GM23248 (cell line): ENCODE results near the gene CNN2. TPM values are rescaled to one million over a fixed set of nuclear protein-coding genes. Genes with fewer than 3 reads are reported as not detected.
A peak's percentile ranks its signal among the peaks of the same experiment; 100 is the strongest.
"Not testable (repeated sequence)": the region's sequence is repeated elsewhere in the genome, so short reads cannot be mapped to it uniquely, and the experiment has no call there.

Source experiments
- DNase-seq: peaks from one replicate; pipeline ENCODE4 v3.0.0-alpha.2; 2015
- H2AFZ ChIP-seq: fragments of 200-600 bp; sonication (generic); 2 replicates; pipeline ENCODE4 v1.6.1; 2016; ENCODE audit warnings: antibody characterized with exemption
- H3F3A ChIP-seq: fragments of 200-600 bp; sonication (generic); 2 replicates; pipeline ENCODE4 v1.6.1; 2016; ENCODE audit warnings: mild to moderate bottlenecking, antibody characterized with exemption, mixed run types; ENCODE audit not compliant: insufficient read depth
- H3K27ac ChIP-seq: fragments of 200-600 bp; sonication (generic); 2 replicates; pipeline ENCODE4 v1.5.1; 2016; ENCODE audit warnings: mild to moderate bottlenecking
- H3K27me3 ChIP-seq: fragments of 200-600 bp; sonication (generic); replicated peaks from 2 replicates; pipeline ENCODE4 v1.6.1; 2016; ENCODE audit warnings: mild to moderate bottlenecking; ENCODE audit not compliant: insufficient read depth
- H3K36me3 ChIP-seq: fragments of 200-600 bp; sonication (generic); 2 replicates; pipeline ENCODE4 v1.6.1; 2016; ENCODE audit warnings: low read depth, mild to moderate bottlenecking
- H3K4me1 ChIP-seq: fragments of 200-600 bp; sonication (generic); 2 replicates; pipeline ENCODE4 v1.6.1; 2016; ENCODE audit warnings: mild to moderate bottlenecking; ENCODE audit not compliant: insufficient read depth
- H3K4me2 ChIP-seq: fragments of 200-600 bp; sonication (generic); one replicate; pipeline ENCODE4 v1.6.1; 2016; ENCODE audit warnings: mild to moderate bottlenecking; ENCODE audit not compliant: unreplicated experiment
- H3K4me3 ChIP-seq: fragments of 200-600 bp; sonication (generic); 2 replicates; pipeline ENCODE4 v1.5.1; 2016; ENCODE audit warnings: mild to moderate bottlenecking
- H3K79me2 ChIP-seq: fragments of 200-600 bp; sonication (generic); 2 replicates; pipeline ENCODE4 v1.6.1; 2016; ENCODE audit warnings: mild to moderate bottlenecking; ENCODE audit not compliant: insufficient read depth
- H3K9ac ChIP-seq: fragments of 200-600 bp; sonication (generic); 2 replicates; pipeline ENCODE4 v1.6.1; 2016; ENCODE audit warnings: mild to moderate bottlenecking
- H3K9me2 ChIP-seq: fragments of 200-600 bp; sonication (generic); 2 replicates; pipeline ENCODE4 v1.6.1; 2016; ENCODE audit warnings: mixed run types, mild to moderate bottlenecking, moderate library complexity; ENCODE audit not compliant: insufficient read depth
- H3K9me3 ChIP-seq: fragments of 200-600 bp; sonication (generic); one replicate; pipeline ENCODE4 v1.6.1; 2017; ENCODE audit warnings: low read depth
- H4K20me1 ChIP-seq: fragments of 200-600 bp; sonication (generic); 2 replicates; pipeline ENCODE4 v1.6.0; 2016; ENCODE audit not compliant: insufficient read depth
- EZH2 ChIP-seq: fragments of 200-600 bp; sonication (generic); IDR thresholded peaks from 2 replicates; pipeline ENCODE4 v1.6.1; 2018; ENCODE audit warnings: antibody characterized with exemption, mild to moderate bottlenecking; ENCODE audit not compliant: insufficient read depth, poor library complexity, severe bottlenecking
- EZH2phosphoT487 ChIP-seq: fragments of 200-600 bp; sonication (generic); IDR thresholded peaks from 2 replicates; pipeline ENCODE4 v1.6.1; 2018; ENCODE audit warnings: antibody characterized with exemption, moderate library complexity, mild to moderate bottlenecking, low read depth; ENCODE audit not compliant: insufficient read depth
- WGBS, 2 experiments: methylation state at CpG; one replicate each; pipeline ENCODE4 v1.1.6; 2015 to 2017; ENCODE audit warnings: low lambda C conversion rate in 2 of 2, low coverage in 1 of 2; ENCODE audit errors: missing lambda C conversion rate in 2 of 2; 5-methylcytosine and 5-hydroxymethylcytosine counted together
- in situ Hi-C: fragments of 300-500 bp; cut with MboI; formaldehyde crosslinking; loops from 2 replicates; pipeline ENCODE4 v1.15.0; 2020
- polyA plus RNA-seq: library from polyadenylated mRNA; unstranded; fragments of >200 nt; fragmentation: Nextera tagmentation; extraction: Ambion mirVana; gene quantifications from 2 replicates; pipeline ENCODE4 v1.2.1, GENCODE V29; 2016
- total RNA-seq: library from RNA; depleted of rRNA; stranded (reverse); fragments of >200 nt; shearing (Covaris generic); gene quantifications from 2 replicates; pipeline ENCODE4 v1.2.3, GENCODE V29; 2014

CNN2 gene
- total and polyA plus RNA-seq, 2 experiments from 2014 or later = 244 to 400 TPM

- H3K36me3 ChIP-seq = no peaks in the 10 kb centered on the region
- no peaks in the 10 kb centered on the region for H3K27me3 ChIP-seq
- WGBS, 2 experiments = 2 to 4% methylated on average over 34 to 60 of the region's 60 CpGs
- no peaks in the 10 kb centered on the region; the same call in 1 of the 2 replicates for H4K20me1 ChIP-seq
- H3K9ac ChIP-seq = peak overlapping the region; percentile 94
- H3K4me2 ChIP-seq = peak overlapping the region; percentile 92
- H3K4me3 ChIP-seq = peak overlapping the region; percentile 85
- peak overlapping the region; percentile 85 for H3K27ac ChIP-seq
- no peaks in the 10 kb centered on the region for H3K9me3 ChIP-seq
- no peak for TF ChIP-seq EZH2
- peaks cover 57% of the 10 kb centered on the region for H3K79me2 ChIP-seq
- no peaks in the 10 kb centered on the region for H3K9me2 ChIP-seq
- peaks cover 17% of the 10 kb centered on the region for H3F3A ChIP-seq
- DNase-seq = no peak
- peaks cover 33% of the 10 kb centered on the region for H3K4me1 ChIP-seq
- in situ Hi-C loops = no loop called here
- H2AFZ ChIP-seq = no peak overlapping the region
Observed at GRCh38 chr19:1019980-1020867, 6.2 kb upstream of the CNN2 start.

- no peak for TF ChIP-seq EZH2phosphoT487
- no peak for TF ChIP-seq EZH2
- in situ Hi-C loops = no loop called here
- peak within 1 kb of the TSS; percentile 85 for H3K4me3 ChIP-seq
- peaks cover 50% of the 10 kb centered on the region for H3K79me2 ChIP-seq
- no peaks in the 10 kb centered on the region for H3K27me3 ChIP-seq
- H3K9me3 ChIP-seq = no peaks in the 10 kb centered on the region
- no peaks in the 10 kb centered on the region; the same call in 1 of the 2 replicates for H4K20me1 ChIP-seq
- no peaks in the 10 kb centered on the region for H3K9me2 ChIP-seq
- H3K9ac ChIP-seq = peak within 1 kb of the TSS; percentile 94
- H3F3A ChIP-seq = peaks cover 17% of the 10 kb centered on the region
- H2AFZ ChIP-seq = peak within 1 kb of the TSS; percentile 67
- H3K27ac ChIP-seq = peak within 1 kb of the TSS; percentile 85
- peak; percentile 99 for DNase-seq
- peak within 1 kb of the TSS; percentile 92 for H3K4me2 ChIP-seq
- 2 to 3% methylated on average over 42 to 58 of the region's 68 CpGs for WGBS, 2 experiments
- peaks cover 33% of the 10 kb centered on the region for H3K4me1 ChIP-seq
- no peaks in the 10 kb centered on the region for H3K36me3 ChIP-seq
Observed at GRCh38 chr19:1020868-1021425, 5.5 kb upstream of the CNN2 start, which contains the start of gene TMEM259. Gene TMEM259 (minus strand): TSS chr19:1021123. CDS start chr19:1020996, 127 bp downstream.

- H3K4me3 ChIP-seq, H4K20me1 ChIP-seq, H3K36me3 ChIP-seq, H3K4me2 ChIP-seq, H3K9ac ChIP-seq, in situ Hi-C loops, H3K27me3 ChIP-seq, DNase-seq, H3K9me3 ChIP-seq, H2AFZ ChIP-seq, H3K27ac ChIP-seq, H3K4me1 ChIP-seq, H3K9me2 ChIP-seq: not testable (repeated sequence)
- peaks cover 17% of the 10 kb centered on the region for H3F3A ChIP-seq
- 37 to 45% methylated on average over 5 of the region's 5 CpGs for WGBS, 2 experiments
- H3K79me2 ChIP-seq = peaks cover 49% of the 10 kb centered on the region
Observed at GRCh38 chr19:1023883-1024188, 2.6 kb upstream of the CNN2 start.

GRCh38 chr19:1025080-1025479 lies 1.3 kb upstream of the CNN2 start:
- H3K4me1 ChIP-seq, H3K4me2 ChIP-seq, H3K9ac ChIP-seq, H3K9me2 ChIP-seq, H3K27me3 ChIP-seq, H3K36me3 ChIP-seq, H3K4me3 ChIP-seq, DNase-seq, H4K20me1 ChIP-seq, H3K27ac ChIP-seq, H3K9me3 ChIP-seq, H2AFZ ChIP-seq, in situ Hi-C loops: not testable (repeated sequence)
- peaks cover 49% of the 10 kb centered on the region for H3K79me2 ChIP-seq
- WGBS, 2 experiments = 81 to 84% methylated on average over 6 of the region's 6 CpGs
- H3F3A ChIP-seq = peaks cover 17% of the 10 kb centered on the region
